Measurements from ENCODE around the gene MRPL53.

The MRPL53 gene

DNA sequence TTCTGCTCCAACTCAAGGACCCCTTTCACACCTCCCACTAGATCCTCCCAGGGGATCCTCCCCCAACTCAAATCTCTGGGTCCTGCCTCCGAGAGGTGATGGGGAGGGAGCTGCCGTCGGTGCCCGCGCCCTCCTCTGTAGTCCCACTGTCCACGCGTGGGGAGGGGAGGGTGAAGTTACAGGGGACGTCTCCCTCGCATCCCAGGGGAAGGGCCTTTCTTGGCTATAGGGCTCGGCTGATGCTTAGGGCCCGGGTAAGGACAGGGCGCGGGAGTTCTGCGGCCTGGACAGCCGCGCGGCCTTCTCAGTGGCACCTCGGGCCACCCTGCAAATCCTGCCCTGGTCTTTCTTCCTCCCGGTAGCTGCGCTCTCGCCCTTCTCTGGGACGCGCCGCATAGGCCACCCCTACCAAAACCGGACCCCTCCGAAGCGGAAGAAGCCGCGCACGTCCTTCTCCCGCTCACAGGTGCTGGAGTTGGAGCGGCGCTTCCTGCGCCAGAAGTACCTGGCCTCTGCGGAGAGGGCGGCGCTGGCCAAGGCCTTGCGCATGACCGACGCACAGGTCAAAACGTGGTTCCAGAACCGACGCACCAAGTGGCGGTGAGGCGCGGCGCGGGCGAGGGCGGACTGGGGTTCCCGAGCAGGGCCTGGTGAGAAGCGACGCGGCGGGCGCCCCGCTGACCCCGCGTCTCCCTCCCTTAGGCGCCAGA is 42.9 kb upstream of the MRPL53 start:
- H3K36me3 ChIP-seq (ENCODE audit: low read length), result no peaks in the 10 kb centered on the region
- no peak overlapping the region for H2AFZ ChIP-seq (ENCODE audit: low read depth, low read length, severe bottlenecking)
- H3K4me3 ChIP-seq (ENCODE audit: insufficient read depth, low read length, poor library complexity, severe bottlenecking), result no peak overlapping the region
- H3F3A ChIP-seq (ENCODE audit: insufficient read depth), result no peaks in the 10 kb centered on the region
- no peak overlapping the region for H3K27ac ChIP-seq (ENCODE audit: low read depth, low read length)
- no peaks in the 10 kb centered on the region for H3K9me2 ChIP-seq (replicated peaks; ENCODE audit: insufficient read depth, low read length)
- no peak overlapping the region for H3K9ac ChIP-seq (ENCODE audit: low read length)
- H3K27me3 ChIP-seq (ENCODE audit: low read length), result no peaks in the 10 kb centered on the region
- no peaks in the 10 kb centered on the region for H3K79me2 ChIP-seq (ENCODE audit: insufficient read depth, low read length)
- no peaks in the 10 kb centered on the region for H4K20me1 ChIP-seq (ENCODE audit: low read depth, low read length)
- no peaks in the 10 kb centered on the region for H3K9me3 ChIP-seq (ENCODE audit: insufficient read depth, low read length)
- H3K4me2 ChIP-seq (ENCODE audit: low read depth, low read length, poor library complexity, severe bottlenecking), result no peak overlapping the region
- no peak for TF ChIP-seq EZH2phosphoT487 (conservative IDR thresholded peaks at IDR 0.05; ENCODE audit: low read length)
- no peak for TF ChIP-seq CTCF (IDR thresholded peaks at IDR 0.05; ENCODE audit: insufficient read depth, low read length, poor library complexity, severe bottlenecking)

DNA sequence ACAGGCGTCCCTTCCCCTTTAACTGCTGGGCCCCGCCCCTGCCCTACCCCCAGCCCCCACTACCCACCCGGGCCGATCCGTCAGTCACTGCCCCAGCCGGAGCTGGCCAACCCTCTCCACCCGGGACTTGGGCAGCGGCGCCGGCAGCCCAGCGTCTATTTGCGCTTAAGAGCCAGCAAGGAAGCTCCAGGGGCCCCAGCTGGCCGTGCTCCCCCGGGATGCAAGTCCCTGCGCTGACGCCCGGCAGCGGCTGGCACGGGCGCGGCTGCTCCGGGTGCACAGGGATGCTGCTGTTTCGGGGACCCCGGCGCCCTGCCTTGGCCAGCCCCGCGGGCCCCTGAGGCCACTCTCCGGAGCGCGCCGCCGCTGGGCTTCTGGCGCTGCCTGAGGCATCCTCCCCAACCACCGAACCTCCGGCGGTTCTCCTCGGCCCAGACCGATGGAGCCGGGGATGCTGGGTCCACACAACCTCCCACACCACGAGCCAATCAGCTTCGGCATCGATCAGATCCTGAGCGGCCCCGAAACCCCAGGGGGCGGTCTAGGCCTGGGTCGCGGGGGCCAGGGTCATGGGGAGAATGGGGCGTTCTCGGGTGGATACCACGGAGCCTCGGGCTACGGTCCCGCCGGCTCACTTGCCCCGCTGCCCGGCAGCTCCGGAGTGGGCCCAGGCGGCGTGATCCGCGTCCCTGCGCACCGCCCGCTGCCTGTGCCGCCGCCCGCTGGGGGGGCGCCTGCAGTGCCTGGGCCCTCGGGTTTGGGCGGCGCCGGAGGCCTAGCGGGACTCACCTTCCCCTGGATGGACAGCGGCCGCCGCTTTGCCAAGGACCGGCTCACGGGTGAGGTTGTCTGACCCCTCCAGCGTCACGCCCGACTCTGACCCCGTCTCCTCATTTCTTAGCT is 42.1 kb upstream of the MRPL53 start, which contains the start of gene TLX2:
TSS of gene TLX2 (plus strand) at position 83 of the 903 bp plus-strand sequence. CDS start at position 440, 357 bp downstream.
- no peak within 1 kb of the TSS for H3K4me2 ChIP-seq (ENCODE audit: low read depth, low read length, poor library complexity, severe bottlenecking)
- H2AFZ ChIP-seq (ENCODE audit: low read depth, low read length, severe bottlenecking), result no peak within 1 kb of the TSS
- H4K20me1 ChIP-seq (ENCODE audit: low read depth, low read length), result no peaks in the 10 kb centered on the region
- no peak within 1 kb of the TSS for H3K27ac ChIP-seq (ENCODE audit: low read depth, low read length)
- H3F3A ChIP-seq (ENCODE audit: insufficient read depth), result no peaks in the 10 kb centered on the region
- no peaks in the 10 kb centered on the region for H3K79me2 ChIP-seq (ENCODE audit: insufficient read depth, low read length)
- H3K9ac ChIP-seq (ENCODE audit: low read length), result no peak within 1 kb of the TSS
- no peaks in the 10 kb centered on the region for H3K9me2 ChIP-seq (replicated peaks; ENCODE audit: insufficient read depth, low read length)
- TF ChIP-seq CTCF (IDR thresholded peaks at IDR 0.05; ENCODE audit: insufficient read depth, low read length, poor library complexity, severe bottlenecking), result no peak
- no peak for TF ChIP-seq EZH2phosphoT487 (conservative IDR thresholded peaks at IDR 0.05; ENCODE audit: low read length)
- no peak within 1 kb of the TSS for H3K4me3 ChIP-seq (ENCODE audit: insufficient read depth, low read length, poor library complexity, severe bottlenecking)
- no peaks in the 10 kb centered on the region for H3K27me3 ChIP-seq (ENCODE audit: low read length)
- H3K36me3 ChIP-seq (ENCODE audit: low read length), result no peaks in the 10 kb centered on the region
- H3K9me3 ChIP-seq (ENCODE audit: insufficient read depth, low read length), result no peaks in the 10 kb centered on the region

DNA sequence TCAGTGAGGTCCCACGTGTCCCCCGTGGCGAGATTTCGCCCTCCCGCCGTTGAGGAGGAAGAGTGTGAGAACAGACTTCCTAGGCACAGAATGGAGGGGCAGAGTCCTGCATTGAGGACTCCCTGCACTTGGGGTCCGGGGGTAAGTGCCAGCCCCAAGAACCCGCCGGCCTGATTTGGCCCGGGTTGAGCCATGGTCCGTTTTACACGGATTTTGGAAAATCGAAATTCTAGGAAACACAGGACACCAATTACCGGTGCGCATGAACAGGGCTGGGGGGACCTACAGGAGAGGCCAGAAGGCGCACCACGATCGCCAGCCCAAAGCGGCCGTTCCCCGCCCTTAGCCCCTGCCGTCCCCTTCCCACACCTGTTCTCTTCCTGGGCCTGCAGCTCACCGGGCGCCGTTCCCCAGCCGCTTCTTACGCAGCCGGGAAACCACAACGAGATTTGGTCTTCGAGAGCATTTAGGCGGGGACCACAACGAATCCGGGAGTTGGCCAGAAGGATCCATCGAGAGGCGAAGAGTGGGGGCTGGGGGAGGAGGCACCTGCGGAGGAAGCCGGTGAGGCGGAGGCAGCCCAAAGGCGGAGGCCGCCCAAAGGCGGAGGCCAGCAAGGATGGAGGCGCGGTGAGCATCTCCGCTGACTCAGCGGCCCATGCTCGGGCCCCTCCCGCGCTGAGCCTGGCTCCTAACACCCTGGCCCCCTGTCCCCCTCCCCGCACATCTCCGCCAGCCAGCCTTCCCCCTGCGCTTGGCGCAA is 41.3 kb upstream of the MRPL53 start:
- H3K4me3 ChIP-seq (ENCODE audit: insufficient read depth, low read length, poor library complexity, severe bottlenecking), result no peak overlapping the region
- H3F3A ChIP-seq (ENCODE audit: insufficient read depth), result peaks cover 4% of the 10 kb centered on the region; the same call in 1 of the 2 replicates
- H3K9me3 ChIP-seq (ENCODE audit: insufficient read depth, low read length), result no peaks in the 10 kb centered on the region
- no peaks in the 10 kb centered on the region for H3K36me3 ChIP-seq (ENCODE audit: low read length)
- H3K27ac ChIP-seq (ENCODE audit: low read depth, low read length), result no peak overlapping the region
- TF ChIP-seq CTCF (IDR thresholded peaks at IDR 0.05; ENCODE audit: insufficient read depth, low read length, poor library complexity, severe bottlenecking), result no peak
- H3K9ac ChIP-seq (ENCODE audit: low read length), result no peak overlapping the region
- H4K20me1 ChIP-seq (ENCODE audit: low read depth, low read length), result no peaks in the 10 kb centered on the region
- no peaks in the 10 kb centered on the region for H3K27me3 ChIP-seq (ENCODE audit: low read length)
- H3K79me2 ChIP-seq (ENCODE audit: insufficient read depth, low read length), result no peaks in the 10 kb centered on the region
- no peak overlapping the region for H2AFZ ChIP-seq (ENCODE audit: low read depth, low read length, severe bottlenecking)
- no peak overlapping the region for H3K4me2 ChIP-seq (ENCODE audit: low read depth, low read length, poor library complexity, severe bottlenecking)
- no peaks in the 10 kb centered on the region for H3K9me2 ChIP-seq (replicated peaks; ENCODE audit: insufficient read depth, low read length)

Measured in SU-DHL-6 (cell line).